HG02610 (cell line): ENCODE measurements around the gene ALX3.

Experiments
- ATAC-seq: cut with Tn5 transposase; IDR thresholded peaks from one replicate; pipeline ENCODE4 v1.9.1; 2021; ENCODE audit warnings: mild to moderate bottlenecking, moderate library complexity; ENCODE audit not compliant: unreplicated experiment

The ALX3 gene

DNA sequence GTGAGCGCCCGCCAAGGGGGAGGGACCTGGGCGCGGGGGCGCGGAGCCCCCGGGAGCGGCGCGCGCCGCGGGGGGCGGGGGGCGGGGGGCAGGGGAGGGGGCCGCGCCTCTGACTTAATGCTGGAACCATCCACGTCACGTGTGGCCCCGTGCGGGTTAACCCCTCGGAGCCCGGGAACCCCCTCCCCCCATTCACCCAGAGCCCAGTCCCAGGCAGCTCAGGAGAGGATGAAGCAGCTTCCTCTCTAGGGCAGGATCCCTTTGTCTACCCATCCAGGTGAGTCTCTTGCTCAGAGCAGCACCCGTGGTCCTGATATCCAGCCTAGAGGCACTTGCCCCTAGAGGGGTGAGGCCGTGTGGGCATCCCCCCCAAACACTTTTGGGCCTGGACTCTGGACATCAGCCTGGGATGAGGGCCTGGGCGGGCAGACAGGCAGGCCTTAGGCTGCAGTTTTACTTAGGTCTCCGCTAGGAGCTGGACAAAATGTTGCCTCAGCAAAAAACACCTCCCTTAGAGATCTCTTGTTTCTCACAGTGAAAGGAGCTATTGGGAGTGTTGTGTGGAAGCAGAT, at the start of gene ALX3:
Gene ALX3, minus strand, starts transcription at position 2 of the 572 bp plus-strand sequence. CDS start 60 bp downstream, outside the sequence.
- no peak for ATAC-seq

DNA sequence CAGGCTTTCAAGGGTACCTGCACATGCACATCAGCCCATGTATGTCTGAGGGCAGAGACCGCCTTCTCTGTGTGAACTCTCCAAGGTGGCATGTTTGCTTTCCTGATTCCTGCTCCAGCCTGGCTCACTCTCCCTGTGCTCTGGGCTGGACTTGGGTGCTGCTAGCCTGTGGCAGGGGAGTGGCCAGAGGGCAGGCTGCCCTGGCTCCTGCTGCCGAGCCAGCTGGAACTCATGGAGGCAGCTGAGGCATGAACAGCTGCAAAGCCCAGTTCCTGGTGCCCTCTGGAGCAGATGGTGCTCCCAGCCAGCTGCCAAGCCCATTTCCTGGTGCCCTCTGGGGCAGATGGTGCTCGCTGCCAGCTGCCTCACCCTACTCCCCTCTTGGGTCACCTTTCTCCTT, 49.4 kb upstream of the ALX3 start:
- ATAC-seq: no peak

DNA sequence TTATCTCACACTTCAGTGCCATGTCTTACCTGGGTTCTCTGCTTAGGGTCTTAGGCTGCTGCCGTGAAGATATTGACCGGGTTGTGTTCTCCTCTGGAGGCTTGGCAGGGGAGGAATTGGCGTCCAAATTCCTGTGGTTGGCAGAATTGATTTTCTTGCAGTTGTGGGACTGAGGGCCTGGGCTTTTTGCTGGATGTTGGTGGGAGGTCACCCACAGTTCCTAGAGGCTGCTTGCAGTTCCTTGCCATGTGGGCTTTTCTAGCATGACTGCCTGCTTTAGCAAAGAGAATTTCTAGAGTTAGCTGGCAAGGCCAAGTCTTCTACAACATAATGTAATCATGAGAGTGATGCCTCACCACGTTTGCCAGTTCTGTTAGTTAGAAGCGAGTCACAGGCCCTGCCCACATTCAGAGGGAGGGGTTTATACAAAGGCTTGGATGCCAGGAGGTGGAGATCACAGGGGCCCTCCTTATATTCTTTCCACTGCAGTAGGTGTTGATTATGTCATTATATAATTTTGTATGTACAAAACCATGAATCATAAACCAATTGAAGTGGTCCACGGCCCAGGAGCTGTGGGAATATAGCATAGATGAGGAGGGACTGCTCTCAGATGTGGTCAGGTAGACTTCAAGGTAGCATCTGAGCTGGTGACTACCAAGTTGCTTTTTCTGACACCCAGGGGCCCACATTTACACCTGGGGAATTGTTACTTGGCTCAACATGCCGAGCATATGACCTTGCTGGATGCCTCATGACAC, 48.3 kb upstream of the ALX3 start:
- ATAC-seq: no peak

DNA sequence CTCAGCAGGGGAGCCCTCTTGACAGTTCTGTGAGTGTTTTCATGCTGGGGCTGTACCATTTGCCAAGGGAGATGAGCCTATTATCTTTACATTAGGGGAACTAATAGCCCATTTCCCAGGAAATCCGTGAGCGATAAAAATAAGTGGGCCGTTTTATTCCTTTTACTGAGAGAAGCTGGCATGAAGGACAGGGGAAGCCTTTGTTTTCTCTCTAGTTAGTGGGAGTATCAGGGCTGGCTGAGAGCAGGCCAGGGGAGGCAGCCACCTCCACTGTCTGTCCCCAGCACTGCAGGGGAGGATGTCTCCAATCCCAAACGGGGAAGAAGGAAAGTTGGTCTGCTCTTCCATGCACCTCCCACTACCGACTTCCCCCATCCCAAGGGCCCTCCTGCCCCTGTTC, 44.3 kb upstream of the ALX3 start:
- no peak for ATAC-seq

DNA sequence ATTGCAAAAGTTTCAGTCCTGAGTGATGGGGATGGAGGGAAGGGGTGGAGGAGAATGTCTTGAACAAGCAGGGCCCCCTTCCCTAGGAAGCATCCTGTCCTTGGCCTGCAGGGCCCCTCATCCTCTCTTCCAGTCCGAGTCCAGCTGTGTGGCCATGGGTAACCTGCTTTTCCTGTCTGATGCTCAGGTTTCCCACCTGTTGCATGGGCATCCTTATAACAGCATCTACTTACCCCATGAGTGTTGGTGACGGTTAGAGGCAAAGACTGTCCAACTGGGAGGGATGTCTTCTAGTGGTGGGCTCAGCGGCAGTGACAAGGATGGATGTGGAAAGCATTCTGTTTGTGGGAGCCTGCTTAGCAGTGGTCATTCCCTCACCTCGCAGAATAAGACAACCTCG, 43.7 kb upstream of the ALX3 start:
- ATAC-seq: no peak

DNA sequence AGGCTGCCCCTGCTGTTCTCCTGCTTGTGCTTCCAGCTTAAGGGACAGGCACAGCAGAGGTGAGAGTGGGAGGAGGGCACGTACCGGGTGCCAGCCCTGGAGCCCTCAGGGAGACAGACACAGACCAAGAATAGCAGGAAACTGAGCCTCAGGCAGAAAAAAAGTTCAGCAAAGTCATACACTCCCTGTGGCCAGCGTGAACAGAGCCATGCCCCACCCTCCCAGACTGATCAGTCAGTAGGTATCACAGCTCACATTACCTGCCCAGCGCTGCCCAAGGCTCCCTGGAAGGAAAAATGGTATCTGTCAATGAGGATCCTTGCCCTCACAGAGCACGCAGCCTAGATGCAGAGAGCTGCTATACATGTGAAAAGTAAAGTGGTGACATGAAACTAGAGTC, 43.1 kb upstream of the ALX3 start:
- no peak for ATAC-seq

DNA sequence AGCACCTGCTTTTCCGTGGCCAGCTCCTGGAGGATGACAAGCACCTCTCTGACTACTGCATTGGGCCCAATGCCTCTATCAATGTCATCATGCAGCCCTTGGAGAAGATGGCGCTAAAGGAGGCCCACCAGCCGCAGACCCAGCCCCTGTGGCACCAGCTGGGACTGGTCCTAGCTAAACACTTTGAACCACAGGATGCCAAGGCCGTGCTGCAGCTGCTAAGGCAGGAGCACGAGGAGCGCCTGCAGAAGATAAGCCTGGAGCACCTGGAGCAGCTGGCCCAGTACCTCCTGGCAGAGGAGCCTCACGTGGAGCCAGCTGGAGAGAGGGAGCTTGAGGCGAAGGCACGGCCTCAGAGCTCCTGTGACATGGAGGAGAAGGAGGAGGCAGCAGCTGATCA, 42.2 kb upstream of the ALX3 start:
- no peak for ATAC-seq

DNA sequence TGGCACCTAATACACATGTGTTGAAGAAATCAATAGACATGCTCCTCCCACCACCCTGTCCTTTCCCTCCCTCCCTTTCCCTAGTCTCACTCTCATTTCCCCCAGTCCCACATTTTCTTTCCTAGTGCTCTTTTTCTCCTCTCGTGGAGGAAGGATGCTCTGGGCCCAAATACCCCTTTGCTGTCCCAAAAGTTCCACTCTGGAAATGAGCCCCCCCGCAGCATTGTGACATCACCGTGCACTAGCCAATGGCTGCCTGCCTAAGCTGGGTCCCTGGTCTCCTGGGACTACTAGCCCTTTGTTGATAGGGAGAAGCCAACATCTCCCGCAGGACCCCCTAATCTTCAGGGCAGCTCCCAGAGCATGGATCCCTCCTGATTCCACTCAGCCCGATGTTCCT, 41.7 kb upstream of the ALX3 start, which contains the start of gene UBL4B:
Gene UBL4B, plus strand, starts transcription at position 301 of the 400 bp plus-strand sequence. Its CDS starts 92 bp downstream, at position 393.
- ATAC-seq: no peak

DNA sequence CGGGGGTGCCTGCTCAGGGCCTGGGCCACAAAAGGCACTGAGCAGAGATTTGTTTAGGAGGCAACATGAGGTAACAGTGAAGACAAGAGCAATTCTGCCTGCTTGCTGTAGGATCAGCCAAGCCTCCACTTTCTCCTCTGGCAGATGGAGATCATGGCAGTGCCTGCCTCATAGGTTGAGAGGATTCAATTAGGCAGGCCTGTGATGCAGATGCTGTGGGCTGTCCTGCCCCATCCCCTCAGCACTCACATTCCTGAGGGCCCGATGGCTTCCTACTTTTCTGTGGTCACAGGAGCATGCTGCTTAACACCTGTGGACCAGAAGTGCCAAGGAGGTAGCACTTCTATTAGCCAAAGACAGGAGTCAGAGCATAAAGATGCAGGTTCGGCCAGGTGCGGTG, 40.6 kb upstream of the ALX3 start:
- no peak for ATAC-seq

DNA sequence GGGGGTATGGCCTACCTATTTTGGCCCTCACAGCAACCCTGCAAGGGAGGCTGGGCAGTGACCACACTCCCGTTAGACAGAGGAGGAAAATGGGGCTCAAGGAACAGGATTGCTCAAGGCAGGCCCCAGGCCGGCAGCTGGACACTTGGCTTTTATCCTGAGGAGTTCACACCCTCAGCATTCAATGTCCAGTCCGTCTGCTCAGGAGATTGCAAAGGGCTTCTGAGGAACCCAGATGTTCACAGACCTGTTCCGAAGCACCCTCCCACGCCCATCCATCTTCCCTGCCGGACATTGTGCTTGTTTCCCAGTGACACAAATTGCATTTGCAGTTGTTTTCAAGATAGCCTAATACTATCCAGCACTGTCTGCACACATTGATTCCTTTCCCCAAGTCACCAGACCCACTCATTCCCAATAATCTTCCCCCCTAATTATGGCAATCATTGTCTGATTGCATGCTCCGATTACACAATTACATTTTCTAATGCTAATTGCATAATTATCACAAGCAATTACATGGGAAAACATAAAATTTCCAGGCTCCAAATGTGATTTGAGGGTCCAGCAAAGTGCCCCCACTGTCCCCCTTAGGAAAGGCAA, 37.5 kb upstream of the ALX3 start:
- ATAC-seq: no peak

DNA sequence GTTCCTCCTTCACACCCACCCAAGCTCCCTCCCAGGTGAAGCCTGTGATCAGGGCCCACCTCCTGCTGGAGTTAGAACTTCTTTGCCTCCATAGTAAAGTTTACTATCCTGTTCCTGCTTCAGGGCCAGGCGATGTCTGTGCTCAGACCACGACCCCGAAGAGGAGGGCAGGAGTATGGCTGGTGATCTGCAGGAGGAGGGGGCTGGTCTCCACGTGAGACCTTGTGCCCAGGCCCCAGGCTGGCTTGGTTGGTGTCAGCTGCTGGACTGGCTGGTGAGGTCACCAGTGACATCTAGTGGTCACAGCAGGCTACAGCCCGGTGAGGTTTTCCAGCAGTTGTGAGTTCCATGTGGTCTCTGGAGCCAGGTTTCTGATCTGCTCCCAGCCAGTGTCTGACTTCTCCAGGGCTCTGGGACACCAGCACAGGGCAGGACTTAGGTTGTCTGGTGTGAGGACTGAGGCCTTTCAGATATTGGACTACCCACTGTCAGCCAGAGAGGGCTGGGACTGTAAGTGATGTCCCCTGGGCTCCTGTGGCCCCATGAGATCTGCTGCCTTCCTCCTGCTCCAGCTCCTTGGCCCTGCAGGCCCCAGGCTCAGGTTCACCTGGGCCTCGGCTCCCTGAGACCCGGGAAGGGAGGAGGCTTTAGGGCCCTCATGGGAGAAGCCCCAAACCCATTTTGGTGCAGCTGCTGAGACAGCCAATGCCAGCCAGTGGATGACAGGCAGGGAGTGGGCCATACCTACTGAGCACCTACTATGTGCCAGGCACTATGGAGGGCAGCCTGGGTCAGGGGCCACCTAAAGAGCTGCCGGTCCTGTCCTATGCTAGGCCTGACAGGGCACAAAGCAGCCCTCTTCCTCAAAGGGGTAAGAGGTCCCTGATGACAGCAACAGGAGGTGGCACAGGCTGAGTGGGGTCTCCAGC, 35.8 kb upstream of the ALX3 start:
- peak; percentile 60 for ATAC-seq

DNA sequence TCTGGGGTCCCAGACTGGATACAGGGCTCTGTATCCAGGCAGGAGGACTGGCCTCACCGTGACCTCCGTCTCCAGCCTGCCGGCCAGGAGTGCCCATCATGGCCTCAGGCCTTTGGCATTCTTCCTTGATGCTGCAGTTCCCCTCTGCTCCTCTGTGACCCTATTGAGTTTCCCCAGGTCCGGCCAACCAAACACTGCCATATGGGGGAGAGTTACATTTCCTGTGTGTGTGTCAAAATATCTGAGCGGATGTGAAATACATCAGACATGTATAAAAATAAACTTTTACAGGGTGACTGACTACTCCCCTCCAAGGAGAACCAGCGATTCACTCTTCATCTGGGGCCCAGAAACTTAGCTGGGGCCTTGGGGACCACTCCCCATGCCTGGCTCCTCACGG, 31.6 kb upstream of the ALX3 start:
- ATAC-seq: no peak

DNA sequence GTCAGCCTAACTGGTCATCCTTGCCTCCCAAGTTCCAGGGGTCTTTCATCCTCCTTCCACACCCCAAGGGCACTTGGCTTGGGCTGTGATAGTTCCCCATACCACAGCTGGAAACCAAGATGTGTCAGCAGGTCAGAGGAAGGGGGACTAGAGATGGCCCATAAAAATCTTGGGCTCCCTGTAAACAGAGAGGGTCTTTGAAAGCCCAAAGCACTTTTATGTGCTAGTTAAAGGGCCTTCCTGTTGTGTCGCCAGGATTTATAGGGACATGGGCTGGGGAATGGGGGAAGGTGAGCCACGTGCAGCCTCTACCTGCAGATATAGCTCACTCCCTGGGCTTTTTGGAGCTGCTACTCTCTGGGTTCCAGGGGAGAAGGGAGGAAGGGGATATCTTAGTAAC, 29.9 kb upstream of the ALX3 start:
- ATAC-seq: no peak

DNA sequence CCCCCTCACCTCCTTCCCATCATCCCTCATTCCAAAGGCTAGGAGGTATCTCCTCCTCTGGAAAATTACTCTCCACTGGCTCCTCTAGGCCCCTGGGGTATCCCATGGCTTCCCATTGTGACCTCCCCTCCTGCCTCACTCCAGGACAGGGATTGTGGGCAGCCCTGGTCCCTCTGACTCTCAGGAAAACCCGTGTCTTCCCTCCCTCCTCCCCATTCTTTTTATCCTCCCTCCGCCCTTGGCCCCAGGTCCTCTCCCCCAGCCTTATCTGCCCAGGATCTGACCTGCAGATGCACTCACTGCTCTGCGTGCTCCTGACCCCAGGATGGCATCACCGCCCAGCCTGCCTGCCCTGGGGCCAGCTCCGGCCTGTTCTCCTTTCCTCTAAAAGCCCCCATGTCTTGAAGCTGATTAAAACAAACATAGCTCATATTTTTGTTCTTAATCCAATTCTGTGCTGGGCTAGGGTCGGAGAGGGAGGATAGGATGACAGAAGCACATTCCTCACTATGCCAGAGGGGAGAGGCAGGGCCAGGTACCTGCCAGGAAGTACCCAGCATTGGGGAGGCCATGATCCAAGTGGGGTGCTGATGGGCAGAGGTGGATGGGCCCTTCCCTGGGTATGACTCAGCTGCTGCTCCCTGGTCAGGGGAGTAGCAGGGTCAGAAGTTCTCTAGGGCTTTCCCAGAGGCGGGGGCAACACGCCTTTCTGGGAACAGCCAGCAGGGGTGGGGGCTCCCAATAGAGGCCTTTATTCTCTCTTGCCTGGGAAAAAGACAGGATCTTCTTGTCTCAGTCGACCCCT, 28.0 kb upstream of the ALX3 start:
- ATAC-seq: no peak

DNA sequence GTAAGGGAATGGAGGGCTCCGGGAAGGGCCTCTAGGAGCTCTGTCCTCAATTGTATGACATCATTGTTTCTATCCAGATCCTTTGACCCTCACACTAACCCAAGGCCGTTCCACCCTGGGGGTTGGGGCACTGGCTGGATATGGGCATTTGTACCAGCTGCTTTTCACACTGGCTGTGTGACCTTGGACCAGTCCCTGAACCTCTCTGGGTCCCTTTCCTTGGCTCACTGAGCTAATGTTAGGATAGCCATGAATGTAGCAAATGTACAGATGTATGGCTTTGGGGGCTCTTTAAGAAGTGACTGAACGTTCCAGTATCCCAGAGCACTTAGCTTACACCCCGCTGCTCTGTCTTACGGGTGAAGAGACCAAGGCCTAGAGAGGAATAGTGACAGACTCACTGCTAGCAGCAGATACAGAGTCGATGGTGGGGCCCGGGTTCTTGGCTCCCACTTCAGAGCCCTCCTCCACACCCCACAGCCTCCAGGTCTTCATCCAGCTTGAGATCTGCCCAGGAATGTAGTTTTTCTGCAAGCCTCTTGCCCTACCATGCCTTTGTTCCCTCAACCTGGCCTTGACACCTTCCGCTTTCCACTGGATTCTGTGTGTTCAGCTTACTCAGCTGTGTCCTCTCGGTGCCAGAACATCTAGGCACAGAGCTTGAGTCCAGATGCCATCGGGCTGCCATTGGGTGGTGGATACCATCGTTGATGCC, 27.2 kb upstream of the ALX3 start:
- no peak for ATAC-seq

DNA sequence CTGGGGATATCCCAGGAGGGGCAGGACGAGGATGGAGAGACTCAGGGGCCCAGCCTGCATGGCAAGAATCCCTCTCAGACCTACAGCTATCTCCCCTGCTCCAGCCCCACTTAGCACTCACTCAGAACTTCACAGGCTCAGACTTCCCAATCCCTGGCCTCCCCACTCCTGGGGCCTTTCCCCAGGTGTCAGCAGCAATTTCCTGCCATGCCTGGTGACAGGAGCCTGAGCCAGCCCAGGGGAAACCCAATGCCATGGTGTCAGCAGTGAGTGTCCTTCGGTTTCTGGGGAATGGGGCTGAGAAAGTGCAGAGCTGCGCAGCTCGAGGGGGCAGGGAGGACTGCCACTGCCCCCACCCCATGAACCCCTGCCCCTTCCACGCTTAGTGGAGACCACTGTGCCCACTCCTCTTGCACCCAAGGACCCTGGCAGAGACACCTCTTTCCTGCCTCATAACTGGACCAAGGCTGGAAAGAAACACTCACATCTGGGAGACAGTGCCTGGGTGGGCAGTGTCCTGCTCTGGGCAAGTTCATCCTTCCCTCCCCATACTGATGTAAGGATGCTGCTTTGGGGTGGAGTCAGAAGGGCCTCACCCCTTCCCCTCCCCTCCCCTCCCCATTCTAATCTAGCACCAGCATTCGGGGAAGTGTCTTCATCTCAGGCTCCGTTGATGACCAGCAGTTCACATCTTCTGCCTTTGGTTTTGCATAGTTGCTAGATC, 24.6 kb upstream of the ALX3 start:
- no peak for ATAC-seq

DNA sequence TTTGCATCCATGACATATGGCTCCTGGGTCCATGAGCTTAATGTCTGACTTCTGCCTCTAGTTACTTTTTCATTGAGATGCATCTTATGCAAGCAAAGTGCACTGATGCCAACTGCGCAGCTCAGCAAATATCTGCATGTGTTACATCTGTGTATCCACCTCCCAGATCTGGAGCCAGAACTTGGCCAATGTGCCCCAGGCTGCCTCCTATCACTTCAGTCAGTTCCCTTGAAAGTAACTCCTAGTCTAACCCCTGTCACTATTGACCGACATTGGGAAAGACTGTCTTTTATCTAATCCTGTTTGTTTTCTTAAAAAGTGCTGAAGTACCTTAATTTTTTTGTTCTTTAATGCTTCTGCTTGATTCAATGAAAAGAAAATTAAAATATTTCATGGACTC, 22.5 kb upstream of the ALX3 start:
- ATAC-seq: no peak

DNA sequence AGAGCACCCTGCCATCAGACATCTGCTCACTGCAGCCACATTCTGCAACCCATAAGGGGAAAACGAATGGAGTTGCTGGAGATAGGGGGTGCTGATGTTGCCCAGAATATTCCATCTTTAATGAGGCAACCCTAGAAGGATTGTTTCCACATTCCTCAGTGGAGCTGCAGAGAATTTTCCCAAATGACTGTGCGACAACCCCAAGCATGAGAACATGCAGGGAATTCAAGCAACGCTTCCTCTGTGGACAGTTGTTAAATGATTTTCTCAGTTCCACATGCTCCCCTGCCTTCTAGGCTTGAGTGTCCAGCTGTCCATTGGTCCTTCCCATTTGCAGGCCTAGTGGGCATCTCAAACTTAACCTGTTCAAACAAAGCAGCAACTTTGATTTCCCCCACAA, 21.3 kb upstream of the ALX3 start:
- no peak for ATAC-seq

DNA sequence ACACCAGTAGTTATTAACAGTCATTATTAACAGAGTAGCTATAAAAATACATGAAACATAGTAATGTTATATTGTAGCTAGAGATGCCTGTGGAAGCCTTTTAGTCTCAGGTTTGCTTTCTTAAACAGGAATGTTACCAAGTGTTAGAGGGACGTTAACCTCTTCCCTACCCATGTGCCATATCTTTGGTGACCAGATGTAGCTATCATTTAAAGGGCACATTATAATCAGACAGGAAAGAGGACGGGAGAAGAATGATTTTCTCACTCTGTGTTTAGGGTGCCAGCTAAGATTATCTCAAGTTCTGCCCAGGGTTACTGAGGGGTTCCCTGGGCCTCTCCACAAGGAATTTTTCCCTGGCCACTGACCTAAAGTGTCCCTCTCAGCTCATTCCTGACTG, 20.9 kb upstream of the ALX3 start:
- ATAC-seq: no peak
